Measurements from ENCODE around the gene SLC35E4. TPM values are rescaled to one million over a fixed set of nuclear protein-coding genes. Genes with fewer than 3 reads are reported as not detected.

Gene SLC35E4
- total and polyA plus RNA-seq, 9 of the 15 experiments (the other 6 are each of a cell fraction or from before 2014, with no cell fraction given), result 0.06 to 2.3 (median 0.86) TPM; not detected in 1

GRCh38 chr22:30606455-30607299 lies 28.9 kb upstream of the SLC35E4 start, which contains the start of gene TCN2 (continued):
- no peak for TF ChIP-seq RERE (CRISPR knock-in tag; IDR thresholded peaks at IDR 0.05; ENCODE audit: borderline replicate concordance)
- no peak for TF ChIP-seq GABPB2 (CRISPR knock-in tag; conservative IDR thresholded peaks at IDR 0.05)
- TF ChIP-seq NFYB (IDR thresholded peaks at IDR 0.05; ENCODE audit: extremely low read depth, insufficient read length), result no peak
- TF ChIP-seq PATZ1 (CRISPR knock-in tag; IDR thresholded peaks at IDR 0.05; ENCODE audit: borderline replicate concordance), result no peak
- no peak for TF ChIP-seq ZNF740 (CRISPR knock-in tag; IDR thresholded peaks at IDR 0.05)
- no peak for TF ChIP-seq ZNF740 (tag; IDR thresholded peaks at IDR 0.05)
- no peak for TF ChIP-seq ZNF133 (CRISPR knock-in tag; IDR thresholded peaks at IDR 0.05)
- no peak for TF ChIP-seq ZNF146 (CRISPR knock-in tag; IDR thresholded peaks at IDR 0.05; ENCODE audit: unreplicated experiment)
- TF ChIP-seq DDX20 (tag; IDR thresholded peaks at IDR 0.05; ENCODE audit: low read depth), result no peak
- TF ChIP-seq MYC (IDR thresholded peaks at IDR 0.05; ENCODE audit: low read depth, low read length), result no peak
- TF ChIP-seq MYC (CRISPR knock-in tag; IDR thresholded peaks at IDR 0.05; ENCODE audit: borderline replicate concordance, low read depth), result no peak
- no peak for TF ChIP-seq SMAD2 (IDR thresholded peaks at IDR 0.05; ENCODE audit: low read depth, low read length)
- no peak for TF ChIP-seq MTA3 (IDR thresholded peaks at IDR 0.05; ENCODE audit: borderline replicate concordance)
- peak; percentile 75 for TF ChIP-seq C11orf30 (IDR thresholded peaks at IDR 0.05; ENCODE audit: low read depth)
- no peak for TF ChIP-seq ZNF395 (CRISPR knock-in tag; IDR thresholded peaks at IDR 0.05)
- TF ChIP-seq FOXK1 (CRISPR knock-in tag; IDR thresholded peaks at IDR 0.05; ENCODE audit: borderline replicate concordance), result no peak
